Measurements from ENCODE around the gene CNNM3. TPM values are rescaled to one million over a fixed set of nuclear protein-coding genes. Genes with fewer than 3 reads are reported as not detected.

CNNM3 gene
- polyA plus RNA-seq, 10 donors: 13.5 to 24.2 (median 18.3) TPM

DNA sequence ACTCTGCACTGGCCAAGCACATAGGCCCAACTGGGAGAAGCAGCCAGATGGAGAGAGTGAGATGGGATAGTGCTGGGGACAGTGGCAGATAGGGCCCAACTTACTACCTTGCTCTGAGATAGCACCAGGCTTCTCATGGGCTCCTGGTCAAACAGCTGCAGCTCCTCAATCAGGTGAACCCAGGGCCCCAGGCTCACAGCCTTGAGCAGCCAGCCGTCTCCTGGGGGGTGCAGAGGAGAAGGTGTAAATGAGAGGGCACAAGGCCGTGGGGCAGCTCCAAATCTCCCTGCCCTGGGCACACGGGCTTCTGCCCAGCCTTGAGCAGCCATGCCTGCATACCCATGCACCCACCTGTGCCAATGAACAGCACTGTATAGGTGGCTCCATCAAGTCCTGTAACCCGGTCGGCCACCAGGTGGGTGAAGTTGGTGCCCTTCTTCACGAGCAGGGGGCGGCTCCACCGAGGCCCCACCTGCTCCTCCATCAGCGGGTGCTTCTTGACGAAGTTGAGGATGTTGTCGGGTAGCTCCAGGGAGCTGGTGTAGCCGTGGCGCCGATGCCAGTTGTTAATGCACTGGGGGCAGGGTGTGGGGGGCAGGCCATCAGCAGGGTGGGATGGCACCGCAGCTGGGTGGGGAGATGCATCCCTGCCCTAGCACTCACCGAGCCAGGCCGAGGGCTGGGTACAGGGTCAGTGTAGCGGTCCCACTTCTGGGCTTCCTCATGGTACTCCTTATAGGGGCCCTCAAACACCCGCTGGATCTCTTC, 47.7 kb downstream of the CNNM3 start:
- no peak for DNase-seq

DNA sequence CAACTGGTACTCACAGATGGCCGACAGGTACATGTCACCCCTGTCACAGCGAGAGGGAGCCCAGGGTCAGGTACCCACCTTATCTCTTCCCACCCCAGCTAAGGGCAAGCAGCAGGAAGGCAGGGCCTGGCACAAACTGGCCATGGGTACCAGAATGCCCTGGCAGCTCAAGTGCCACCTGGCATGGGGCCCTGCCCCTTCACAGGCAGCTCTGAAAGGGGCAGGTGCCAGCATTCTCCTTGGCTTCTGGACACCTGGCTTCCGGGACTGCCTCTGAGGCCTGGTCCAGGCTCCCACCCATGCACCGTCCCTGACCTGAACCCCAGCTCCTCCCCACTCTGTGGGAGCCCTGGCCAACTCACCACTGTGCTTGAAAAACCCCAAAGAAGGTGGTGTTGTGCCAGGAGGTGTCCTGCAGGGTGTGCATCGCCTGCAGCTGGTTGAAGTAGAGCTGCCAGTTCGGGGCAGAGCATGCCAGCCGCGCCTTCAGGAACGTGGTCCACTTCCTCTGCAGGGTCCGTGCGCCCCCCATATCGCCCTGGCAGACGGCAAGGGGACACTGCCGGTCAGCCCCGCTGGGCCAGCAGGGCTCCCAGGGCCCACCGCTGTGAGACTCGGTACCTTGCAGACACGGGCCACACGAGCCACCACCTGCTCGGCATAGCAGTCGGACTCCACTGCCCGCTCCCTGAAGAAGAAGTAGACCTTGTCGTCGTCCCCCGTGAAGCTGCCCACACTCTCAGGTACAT, 48.4 kb downstream of the CNNM3 start:
- DNase-seq: no peak

DNA sequence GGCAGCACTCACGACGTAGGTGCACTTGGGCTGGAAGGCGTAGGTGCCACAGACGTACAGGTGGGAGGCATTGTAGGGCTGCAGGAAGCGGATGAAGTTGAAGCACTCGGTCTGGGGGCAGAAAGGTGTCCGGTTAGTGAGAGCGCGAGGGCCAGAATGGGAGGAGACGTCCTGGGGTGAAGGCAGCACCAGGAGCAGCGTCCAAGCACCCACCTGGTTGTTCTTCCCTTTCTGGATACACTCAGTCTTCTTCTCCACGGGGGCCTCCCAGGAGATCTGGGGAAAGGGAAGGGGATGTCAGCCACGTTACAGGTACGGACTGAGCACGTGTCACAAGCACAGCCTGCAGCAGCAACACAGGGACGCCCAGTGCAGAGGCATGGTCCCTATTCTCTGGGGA, 49.6 kb downstream of the CNNM3 start:
- no peak for DNase-seq

DNA sequence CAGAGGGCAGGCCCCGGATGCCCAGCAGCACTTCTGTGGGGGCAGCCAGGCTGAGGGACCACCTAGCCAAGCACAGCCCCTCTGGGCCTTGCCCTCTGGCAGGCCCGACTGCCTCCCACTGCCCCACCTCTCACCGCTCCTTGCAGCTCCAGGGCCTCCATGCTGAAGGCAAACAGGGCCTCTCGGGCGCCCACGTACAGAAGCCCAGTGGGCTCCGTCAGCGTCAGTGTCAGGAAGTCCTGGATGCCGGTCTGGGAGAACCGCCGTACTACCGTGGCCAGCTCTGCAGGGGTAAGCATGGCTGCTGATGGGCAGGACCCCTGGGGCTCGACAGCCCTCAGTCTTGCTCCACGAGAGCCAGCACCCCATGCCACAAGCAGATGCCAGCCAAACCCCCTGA, 50.1 kb downstream of the CNNM3 start:
- peak in 1 of 3 donors; percentile 3 for DNase-seq

DNA sequence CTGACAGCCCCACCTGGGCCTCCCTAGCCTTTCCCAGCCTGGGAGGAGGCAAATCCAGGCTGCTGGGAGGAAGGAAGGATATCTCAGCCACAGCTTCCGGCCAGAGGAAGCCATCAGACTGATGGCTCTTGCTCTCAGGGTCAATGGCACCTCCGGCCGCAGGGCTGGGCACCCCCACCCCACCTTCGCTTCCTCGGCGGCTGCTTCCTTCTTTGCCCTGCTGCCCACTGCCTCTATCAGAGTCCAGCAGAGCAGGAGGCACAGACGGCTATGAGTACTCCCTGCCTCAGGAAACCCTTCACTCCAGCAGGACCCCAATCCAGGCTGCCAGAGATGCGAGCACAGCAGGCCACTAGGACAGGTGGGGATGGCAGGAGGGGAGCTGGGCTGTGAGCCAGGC, 50.5 kb downstream of the CNNM3 start:
- peak in 1 of 3 donors; percentile 19 for DNase-seq

DNA sequence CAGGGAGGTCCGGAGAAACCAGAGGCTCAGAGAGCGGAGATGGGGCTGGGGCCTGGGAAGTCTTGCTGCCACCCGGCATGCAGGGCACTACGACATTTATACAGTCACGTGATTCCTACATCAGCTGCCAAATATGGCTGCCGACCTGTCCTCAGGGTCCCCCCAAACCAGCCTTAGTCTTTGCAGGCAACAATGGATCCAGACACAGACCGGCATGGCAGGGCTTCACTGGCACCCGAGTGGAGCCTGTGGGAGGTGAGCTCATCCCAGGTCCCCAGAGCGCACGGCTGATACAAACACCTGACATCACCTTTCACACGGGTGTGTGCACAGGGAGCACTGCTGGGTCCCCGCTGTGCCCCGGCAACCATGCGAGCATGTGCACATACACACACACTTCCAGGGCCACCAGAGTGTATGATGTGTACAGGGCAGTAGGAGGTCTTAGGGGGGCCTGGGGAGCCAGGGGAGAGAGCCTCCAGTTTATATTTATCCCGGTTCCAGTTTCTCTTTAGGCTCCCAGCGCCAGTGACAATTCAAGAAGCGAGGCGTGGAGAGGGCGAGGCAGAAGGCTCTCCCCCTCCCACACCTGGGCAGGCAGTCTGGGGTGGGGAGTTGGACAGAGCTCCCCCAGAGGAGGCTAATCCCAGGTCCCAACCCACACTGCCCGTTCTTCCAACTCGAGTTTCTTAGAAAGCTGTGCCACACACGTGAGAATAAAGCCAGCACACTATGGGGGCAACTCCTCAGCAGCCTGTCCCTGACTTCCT, 51.1 kb downstream of the CNNM3 start:
- DNase-seq: no peak

DNA sequence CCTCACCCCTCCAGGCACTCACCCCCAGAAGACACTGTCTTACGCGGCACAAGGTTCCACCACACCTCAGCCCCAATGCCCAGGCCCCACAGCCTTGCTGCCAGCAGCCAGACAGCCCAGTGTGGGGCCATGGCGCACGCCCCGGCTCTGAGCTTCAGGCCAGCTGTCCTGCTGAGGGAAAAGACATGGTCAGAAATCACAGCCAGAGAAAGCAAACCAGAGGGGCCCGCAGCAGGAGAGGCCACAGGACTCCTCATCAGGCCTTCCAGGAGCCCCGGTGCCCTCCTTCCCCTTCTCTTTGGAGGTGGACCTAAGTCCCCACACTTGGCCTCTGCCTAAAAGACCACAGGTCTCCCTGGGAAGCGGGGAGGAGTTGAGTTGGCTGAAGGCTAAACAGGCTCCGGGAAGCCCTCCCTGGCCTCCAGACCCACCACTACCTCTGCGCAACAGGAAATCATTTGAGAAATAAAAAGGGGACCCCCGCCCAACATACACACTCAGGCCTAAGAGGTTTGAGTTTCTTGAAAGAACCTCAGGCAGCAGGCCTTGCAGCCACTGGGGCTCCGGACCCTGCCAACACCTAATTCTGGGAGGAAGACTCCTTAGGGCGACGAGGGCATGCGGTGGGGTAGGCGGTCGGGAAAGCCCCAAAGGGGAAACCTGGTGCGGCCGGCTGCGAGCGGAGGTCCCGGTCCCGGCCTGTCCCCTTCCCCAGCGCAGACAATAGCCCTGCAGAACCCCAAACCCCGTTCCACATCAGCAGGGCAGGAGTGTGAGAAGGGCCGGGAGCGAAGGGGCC, 51.9 kb downstream of the CNNM3 start:
- peak in 1 of 3 donors; percentile 56 for DNase-seq

DNA sequence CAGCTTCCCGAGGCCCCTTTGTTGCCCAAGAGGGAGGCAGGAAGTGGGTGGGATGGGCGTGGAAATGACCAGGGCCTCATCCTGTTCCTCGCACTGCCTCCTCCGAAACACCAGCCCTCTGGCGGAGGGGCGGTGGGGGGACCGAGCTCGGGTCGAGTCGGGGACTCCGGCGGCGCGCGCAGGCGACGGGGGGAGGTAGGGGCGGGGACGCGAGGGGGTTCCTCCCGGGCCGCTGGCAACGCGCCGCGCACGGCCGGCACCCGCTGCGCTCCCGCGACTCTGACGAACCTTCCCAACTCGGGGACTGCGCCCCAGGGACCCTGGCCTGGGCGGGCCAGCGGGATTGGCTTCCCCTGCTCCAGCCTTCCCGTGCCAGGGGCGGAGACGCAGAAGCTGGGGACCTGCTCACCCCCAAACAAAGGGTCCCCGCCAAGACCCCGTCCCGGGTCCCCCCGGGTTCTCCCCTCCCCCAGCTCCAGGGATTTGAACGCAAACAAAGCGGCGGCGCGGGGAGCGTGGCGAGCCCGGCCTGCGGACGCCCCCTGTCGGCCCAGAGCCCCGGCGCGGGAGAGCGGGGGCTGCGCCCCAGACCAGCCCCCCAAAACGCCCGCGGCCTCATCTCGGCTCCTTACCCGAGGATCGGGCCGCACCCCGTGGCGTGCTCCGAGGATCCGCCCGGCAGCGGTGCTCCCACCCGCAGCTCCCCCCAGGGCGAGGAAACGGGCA, 52.6 kb downstream of the CNNM3 start:
- peak; percentile 90 to 96 (median 90) for DNase-seq

DNA sequence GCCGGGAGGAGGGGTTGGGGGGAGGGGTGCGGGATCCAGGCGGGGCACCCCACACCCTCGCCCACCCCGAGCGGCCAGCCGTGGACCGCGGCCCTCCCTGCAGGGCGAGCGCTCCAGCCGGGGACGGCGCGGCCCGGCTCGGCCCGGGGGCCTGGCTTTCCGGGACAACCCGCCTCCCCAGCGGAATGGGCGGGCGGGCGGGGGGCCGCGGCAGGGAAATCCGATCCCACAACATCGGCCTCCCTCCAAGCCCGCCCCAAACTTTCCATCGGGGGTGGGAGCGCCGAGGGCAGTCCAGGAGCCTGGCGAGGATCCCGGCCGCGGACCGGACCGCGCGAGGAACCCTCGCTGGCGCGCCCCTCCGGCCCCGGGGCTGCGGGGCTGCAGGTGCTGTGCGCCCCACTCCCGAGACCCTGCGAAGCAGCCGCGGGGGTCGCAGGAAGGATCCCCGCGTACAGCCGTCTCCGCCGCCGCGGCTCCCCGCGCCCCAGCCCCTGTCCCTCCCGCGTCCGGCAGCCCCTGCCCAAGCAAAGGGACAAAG, 53.3 kb downstream of the CNNM3 start:
- peak; percentile 84 to 94 (median 90) for DNase-seq

DNA sequence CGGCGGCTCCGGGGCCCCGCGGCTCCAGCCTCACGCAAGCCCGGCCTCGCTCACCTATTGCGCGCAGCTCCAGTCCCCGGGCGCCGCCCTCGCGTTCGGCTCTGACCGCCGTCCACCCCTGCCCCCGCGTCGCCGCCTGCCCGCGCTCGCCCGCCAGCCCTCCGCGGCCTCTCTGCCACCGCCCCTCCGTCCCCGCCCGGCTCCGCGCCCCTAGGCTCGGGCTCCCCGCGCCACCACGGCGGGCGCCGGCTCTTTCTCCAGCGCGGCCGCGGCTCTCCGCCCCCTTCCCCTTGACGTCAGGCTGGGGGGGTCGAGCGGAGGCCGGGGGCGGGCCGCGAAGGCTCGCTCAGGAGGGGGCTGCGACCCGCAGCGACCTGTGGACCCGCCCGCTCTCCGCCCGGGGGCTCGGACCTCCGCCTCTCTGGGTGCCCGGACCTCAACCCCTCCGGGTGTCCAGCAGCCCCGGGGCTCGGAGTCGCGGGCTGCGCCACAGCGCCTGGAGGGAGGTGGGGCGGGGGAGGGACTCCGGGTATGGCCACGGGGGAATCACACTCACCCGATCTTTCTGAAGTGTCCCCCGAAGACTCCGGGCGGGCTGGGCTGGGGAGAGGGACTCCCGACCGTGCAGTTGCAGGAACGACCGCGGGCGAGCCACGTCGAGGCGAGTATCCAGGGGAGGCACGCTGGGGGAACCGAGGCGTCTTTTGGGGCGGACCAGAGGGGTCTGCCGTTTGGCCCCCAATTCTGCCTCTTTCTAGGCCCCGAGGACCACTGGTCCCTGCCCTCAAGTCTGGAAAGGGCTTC, 54.0 kb downstream of the CNNM3 start, which contains the start of gene SEMA4C:
Gene SEMA4C, minus strand, starts transcription at position 259 of the 804 bp plus-strand sequence. CDS start 2,194 bp downstream, outside the sequence.
- DNase-seq: peak in 2 of 3 donors; percentile 77 to 82

DNA sequence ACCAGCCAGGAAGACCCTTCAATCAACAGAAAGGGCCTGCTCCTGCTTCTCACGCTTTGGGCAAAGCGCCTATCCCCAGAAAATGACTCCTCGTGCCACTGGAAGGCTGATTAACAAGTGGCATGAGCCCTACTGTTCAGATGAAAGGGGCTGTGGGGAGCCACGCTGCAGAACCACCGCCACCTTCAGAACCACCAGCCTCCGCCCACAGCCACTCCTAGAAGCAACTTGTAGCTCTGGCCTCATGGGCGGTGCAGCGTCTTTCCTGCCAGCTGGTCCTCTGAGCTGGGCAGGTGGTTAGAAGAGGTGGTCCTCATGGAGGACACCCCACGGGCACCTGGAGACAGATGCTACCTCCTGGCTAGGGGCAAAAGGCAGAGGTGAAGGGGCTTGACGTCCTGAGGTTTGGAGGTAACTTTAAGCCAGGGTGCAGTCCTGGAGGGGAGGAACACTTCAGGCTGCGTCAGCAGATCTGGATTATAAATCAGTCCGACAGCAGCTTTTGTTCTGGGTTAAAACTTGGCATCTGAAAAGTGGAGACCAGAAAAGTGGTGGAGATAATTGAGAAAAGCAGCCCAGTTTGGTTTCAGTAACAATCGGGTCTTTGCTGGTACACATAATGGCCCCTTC, 54.7 kb downstream of the CNNM3 start:
- peak in 1 of 3 donors; percentile 66 for DNase-seq

DNA sequence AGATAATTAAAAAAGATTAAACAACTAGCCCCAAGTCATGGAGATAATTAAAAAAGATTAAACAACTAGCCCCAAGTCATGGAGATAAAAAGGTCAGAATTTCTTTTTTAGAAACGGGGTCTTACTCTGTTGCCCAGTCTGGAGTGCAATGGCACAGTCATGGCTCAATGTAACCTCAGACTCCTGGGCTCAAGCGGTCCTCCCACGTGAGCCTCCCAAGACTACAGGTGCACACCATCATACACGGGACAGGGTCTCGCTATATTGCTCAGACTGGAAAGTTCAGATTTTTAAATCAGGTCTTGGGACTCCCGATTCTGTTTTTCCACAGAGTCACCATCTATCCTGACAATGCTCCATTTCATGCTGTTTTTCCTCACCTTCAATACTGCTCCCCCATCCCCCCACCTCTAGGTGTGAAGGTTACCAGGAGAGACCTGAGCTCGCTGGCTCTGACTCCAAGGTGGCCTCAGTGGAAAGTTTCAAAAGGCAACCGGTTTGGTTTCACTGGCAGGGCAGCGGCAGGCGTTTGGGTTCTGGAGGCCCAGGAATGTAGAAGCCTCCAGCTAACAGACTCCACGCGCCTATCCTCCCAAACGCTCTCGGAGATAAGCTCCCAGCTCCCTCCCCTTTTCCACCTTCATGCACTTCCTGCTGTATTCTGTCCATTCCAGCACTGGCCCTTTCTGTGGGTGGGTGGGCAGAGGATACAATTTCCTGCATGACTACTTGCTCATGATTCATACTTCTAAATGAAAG, 56.7 kb downstream of the CNNM3 start:
- no peak for DNase-seq

DNA sequence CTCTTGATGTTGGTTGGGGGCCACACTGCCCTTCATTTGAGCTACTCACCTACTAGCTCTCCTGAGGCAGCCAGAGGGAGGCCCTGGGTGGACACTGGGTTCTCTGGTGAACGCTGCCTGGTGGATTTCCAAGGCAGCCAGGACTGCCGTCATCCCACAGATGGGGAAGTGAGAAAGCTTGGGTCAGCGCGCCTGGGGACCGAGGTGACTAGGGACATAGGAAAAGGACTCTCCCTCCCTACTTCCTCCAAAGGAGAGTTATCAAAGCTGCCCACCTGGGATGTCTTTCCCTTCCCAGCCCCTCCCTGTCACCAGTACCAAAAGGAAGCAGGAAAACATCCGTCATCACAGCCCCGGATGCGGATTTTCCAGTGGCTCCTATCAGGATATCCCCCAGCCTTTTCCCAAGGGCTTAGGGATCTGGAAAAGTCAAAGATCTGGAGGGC, 57.6 kb downstream of the CNNM3 start:
- no peak for DNase-seq

DNA sequence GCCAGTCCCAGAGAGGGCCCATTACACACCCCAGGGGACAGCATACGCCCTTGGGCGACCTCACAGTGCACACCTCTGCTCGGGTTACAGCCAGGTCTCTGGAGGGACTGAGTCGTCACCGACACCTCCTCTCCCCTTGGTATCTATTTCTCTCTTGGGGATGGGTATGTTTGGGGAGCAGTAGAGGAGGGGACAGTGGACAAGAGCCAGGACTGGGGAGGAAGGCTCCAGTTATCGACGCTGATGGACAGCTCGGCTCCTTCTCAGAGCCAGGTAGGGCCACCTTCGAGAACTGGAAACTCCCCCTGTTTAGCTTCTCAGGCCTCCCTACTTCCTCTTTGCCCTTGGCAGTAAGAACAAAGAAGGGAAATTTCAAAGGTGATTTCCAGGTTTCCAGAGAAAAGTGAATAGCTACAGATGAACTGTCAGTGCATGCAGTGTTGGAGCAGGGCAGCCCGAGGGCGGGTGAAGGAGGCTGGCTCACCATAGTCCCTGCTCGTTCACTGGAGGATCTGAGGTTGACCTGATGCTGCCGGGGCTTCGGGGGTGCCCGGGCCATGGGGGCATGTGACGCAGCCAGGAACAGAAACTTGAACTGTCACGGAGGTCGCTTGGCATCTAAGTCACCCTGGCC, 58.2 kb downstream of the CNNM3 start:
- DNase-seq: peak in 1 of 3 donors; percentile 12

DNA sequence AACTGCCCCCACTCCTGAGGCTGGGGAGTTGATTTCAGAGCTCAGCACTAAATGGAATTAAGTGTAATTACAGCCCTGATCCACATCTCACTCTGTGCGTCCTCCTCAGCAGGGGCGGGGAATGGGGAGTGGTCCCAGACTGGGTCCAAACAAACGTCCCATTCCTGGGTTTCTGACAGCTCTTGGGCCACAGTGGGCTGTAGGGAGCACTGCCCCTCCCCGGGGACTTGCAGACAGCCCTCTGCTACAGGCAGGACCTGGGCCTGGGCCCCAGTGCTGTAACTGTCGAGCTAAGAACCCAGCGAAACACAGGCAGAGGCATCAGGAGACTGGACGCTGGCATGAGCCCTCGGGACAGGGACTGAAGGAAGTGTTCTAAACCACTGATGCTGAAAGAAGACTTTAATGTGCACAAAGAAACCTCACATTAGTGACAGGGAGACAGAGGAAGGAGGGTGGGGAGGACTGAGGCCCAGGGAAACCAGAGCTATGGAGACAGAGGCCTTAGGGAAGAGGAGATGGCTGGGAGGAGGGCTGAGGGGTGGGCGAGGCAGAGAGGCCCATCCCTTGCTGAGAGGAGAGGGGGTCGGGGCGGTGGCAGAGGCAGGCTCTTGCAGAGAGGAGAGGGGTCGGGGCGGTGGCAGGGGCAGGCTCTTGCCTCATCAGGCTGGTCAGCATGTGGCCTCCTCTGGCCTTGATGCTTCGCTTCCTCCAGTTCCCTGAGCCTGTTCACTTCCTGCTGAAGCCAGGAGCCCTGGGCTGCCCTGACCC, 59.6 kb downstream of the CNNM3 start:
- DNase-seq: no peak

DNA sequence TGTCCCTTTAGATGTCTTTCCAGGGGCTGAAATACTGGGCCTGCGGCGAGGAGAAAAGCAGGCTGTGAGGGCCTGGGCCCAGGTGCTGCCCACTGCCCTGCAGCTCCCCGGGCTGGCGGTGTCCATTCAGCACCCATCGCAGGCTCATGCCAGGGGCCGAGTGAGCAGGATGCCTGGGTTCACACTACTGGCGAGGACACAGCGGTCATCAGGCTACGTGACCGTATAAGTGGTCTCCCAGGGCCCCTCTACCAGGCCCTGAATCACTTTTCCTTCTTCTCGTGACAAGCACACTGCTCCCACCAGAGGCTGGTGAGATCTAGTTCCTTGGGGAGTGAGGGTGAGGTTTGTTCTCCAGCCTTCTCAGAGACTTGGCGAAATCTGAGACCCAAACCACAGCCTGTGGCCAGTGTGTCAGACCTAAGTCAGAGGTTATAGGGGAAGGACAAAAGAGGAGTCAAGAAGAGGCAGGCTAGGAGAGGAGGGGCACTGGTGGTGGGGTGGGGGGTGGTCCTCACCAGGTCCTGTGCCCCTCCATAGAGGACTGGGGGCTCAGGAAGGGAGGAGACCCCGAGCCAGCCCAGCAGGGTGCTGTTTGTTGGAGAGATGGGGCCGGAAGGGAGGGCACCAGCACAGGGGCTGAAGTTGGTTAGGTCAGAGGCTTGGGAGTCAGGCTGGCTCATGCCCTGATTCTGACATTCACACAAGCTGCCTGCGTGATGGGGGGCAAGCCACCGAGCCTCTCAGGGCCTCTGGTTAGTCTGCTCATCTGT, 60.4 kb downstream of the CNNM3 start:
- no peak for DNase-seq
